Measurements from ENCODE around the gene MYL7. TPM values are rescaled to one million over a fixed set of nuclear protein-coding genes. Genes with fewer than 3 reads are reported as not detected.
A peak's percentile ranks its signal among the peaks of the same experiment; 100 is the strongest.

Gene MYL7
- total RNA-seq, 1 donor from 2014 or later: 1.2 TPM

DNA sequence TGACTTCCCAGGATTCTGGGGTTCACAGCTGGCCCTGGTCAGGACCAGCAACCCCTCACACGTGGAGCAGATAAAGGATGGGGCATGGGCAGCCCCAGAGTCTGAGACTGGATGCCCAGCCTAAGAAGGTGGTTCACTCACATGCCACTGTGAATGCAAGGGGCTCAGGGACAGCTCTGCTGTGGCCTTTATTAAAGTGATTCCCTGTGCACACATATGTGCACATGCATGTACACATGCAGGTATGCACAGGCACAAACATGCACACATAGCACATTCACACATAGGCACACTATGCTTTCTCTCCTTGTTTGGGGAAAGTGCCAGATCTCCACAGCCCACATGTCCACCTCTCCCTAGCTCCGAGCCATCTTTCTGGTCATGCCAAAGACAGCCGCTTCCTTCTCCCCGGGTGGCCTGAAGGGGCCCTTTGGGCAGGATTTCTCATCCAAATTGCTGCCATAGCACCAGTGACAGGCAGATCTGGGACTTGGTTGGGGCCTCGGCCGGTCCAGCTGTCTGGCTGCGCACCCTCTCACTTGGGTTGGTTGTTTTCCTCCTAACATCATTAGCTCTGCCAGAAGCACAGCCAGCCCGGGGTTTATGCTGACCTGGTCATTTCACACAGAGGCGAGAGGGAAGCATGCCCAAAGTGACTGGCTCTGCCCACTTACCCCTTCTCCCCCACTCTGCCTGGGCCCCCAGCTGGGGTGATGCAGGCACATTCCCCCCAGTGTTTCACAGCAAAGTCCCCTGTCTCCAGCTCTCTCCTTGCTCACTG, 46.7 kb upstream of the MYL7 start:
- Histone ChIP-seq H3K4me3 (ENCODE audit: low read depth, low read length) (no peak overlapping the region), H3K36me3 (ENCODE audit: control insufficient read depth, insufficient read depth, low read length) (no peaks in the 10 kb centered on the region), H3K27me3 (ENCODE audit: control insufficient read depth, insufficient read depth, low read length) (no peaks in the 10 kb centered on the region)
- TF ChIP-seq, protein P1, sequence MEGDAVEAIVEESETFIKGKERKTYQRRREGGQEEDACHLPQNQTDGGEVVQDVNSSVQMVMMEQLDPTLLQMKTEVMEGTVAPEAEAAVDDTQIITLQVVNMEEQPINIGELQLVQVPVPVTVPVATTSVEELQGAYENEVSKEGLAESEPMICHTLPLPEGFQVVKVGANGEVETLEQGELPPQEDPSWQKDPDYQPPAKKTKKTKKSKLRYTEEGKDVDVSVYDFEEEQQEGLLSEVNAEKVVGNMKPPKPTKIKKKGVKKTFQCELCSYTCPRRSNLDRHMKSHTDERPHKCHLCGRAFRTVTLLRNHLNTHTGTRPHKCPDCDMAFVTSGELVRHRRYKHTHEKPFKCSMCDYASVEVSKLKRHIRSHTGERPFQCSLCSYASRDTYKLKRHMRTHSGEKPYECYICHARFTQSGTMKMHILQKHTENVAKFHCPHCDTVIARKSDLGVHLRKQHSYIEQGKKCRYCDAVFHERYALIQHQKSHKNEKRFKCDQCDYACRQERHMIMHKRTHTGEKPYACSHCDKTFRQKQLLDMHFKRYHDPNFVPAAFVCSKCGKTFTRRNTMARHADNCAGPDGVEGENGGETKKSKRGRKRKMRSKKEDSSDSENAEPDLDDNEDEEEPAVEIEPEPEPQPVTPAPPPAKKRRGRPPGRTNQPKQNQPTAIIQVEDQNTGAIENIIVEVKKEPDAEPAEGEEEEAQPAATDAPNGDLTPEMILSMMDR (IDR thresholded peaks at IDR 0.05; ENCODE audit: insufficient read depth, low read length, poor library complexity, severe bottlenecking): no peak
- DNase-seq (ENCODE audit: low read depth): no peak

DNA sequence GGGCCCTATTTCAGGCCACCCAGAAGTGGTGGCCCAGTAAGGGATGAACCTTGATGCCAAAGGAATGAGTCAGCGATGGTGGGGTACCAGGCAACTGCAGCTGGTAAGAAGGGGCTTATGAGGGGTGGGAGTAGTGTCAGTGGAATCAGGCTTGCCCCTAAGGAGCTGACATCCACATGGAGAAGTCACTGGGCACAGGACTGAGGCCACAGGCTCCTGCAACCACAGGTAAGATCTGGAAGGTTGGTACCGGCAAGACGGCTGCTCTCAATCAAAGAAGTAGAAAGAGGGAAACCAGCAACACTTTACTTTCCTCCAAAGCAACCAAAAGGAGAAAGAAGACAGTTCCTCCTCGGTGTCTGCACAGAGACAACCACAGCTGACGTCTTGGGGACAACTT, 45.6 kb upstream of the MYL7 start:
- no peaks in the 10 kb centered on the region for H3K36me3 ChIP-seq (ENCODE audit: control insufficient read depth, insufficient read depth, low read length)
- H3K4me3 ChIP-seq (ENCODE audit: low read depth, low read length): no peak overlapping the region
- TF ChIP-seq, protein P1 (IDR thresholded peaks at IDR 0.05; ENCODE audit: insufficient read depth, low read length, poor library complexity, severe bottlenecking): no peak

DNA sequence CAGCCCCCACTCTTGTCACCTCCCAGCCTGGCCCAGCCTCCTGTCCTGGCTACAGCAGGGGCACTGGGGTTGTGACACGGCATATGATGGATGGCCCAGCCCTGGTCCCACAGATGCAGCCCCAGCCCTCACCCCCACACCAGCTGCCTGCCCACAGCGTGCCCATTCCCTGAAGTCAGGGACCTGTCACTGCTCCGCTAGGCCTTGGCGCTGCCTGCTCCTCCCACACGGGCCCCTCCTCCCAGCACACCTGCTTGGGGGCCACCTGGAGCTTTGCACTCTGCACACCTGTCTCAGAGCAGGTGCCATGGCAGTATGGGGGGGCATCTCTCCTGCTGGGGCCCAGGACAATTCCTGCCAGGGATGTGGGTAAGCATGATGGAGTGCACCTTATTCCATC, 44.6 kb upstream of the MYL7 start:
- TF ChIP-seq, protein P1 (IDR thresholded peaks at IDR 0.05; ENCODE audit: insufficient read depth, low read length, poor library complexity, severe bottlenecking): no peak
- Histone ChIP-seq H3K27me3 (ENCODE audit: control insufficient read depth, insufficient read depth, low read length) (no peaks in the 10 kb centered on the region), H3K4me3 (ENCODE audit: low read depth, low read length) (no peak overlapping the region), H3K36me3 (ENCODE audit: control insufficient read depth, insufficient read depth, low read length) (no peaks in the 10 kb centered on the region)
- DNase-seq (ENCODE audit: low read depth): no peak

More for the DNA sequence above, 45.6 kb upstream of the MYL7 start:
- H3K27me3 ChIP-seq (ENCODE audit: control insufficient read depth, insufficient read depth, low read length): no peaks in the 10 kb centered on the region
- no peak for DNase-seq (ENCODE audit: low read depth)

DNA sequence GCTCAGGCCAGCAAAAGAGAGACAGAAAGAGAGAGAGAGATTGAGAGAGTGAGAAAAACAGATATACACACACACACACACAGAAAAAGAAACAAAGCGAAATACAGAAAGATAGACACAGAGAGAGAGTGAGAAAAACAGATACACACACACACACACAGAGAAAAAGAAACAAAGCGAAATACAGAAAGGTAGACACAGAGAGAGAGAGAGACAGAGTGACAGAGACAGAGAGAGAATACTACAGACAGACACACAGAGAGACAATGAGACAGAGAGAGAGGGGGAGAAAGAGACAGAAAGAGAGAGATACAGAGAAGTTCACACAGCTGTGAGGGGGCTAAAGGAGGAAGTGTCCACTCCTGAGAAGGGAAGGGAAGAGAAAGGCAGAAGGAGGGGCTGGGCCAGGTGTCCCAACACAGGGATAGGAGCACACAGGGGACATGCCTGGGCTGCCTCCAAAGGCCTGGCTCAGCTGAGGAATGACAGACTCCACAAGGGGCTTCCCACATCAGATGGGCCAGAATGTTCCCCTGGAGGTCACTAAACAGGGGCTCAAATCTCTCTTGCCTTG, 43.8 kb upstream of the MYL7 start:
- Histone ChIP-seq H3K36me3 (ENCODE audit: control insufficient read depth, insufficient read depth, low read length) (no peaks in the 10 kb centered on the region), H3K4me3 (ENCODE audit: low read depth, low read length) (no peak overlapping the region), H3K27me3 (ENCODE audit: control insufficient read depth, insufficient read depth, low read length) (no peaks in the 10 kb centered on the region)
- TF ChIP-seq, protein P1 (IDR thresholded peaks at IDR 0.05; ENCODE audit: insufficient read depth, low read length, poor library complexity, severe bottlenecking): no peak
- DNase-seq (ENCODE audit: low read depth): no peak

DNA sequence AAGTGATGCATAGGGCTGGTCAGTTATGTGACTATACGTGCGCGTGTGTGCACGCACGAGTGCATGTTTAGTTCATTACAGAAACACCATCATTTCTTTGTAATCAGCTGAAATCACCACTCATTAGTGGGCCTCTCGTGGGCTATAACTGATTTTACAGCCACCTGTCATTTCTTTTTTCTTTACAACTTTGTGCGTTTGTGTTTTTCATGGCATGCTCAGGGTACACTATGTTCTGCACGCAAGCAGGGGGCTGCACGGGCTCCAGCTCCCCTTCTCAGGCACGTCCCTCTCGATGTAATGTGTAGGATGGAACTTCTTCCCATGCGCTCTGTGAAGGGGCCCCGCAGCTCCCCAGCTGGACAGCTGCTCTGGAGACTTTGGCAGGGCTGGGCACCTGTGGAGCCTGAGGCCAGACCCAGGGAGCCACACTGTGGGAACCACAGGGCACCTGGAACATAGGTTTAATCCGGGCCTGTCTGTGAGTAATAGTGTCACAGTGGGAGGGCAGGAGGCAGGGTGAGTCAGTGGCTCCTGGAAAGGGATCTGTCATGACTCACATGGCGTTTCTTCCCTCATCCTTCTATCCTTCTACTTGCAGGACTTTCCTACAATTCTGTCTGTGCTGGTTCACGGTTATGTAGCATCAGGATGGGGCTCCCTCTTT, 43.2 kb upstream of the MYL7 start:
- H3K27me3 ChIP-seq (ENCODE audit: control insufficient read depth, insufficient read depth, low read length): no peaks in the 10 kb centered on the region
- no peak overlapping the region for H3K4me3 ChIP-seq (ENCODE audit: low read depth, low read length)
- TF ChIP-seq, protein P1 (IDR thresholded peaks at IDR 0.05; ENCODE audit: insufficient read depth, low read length, poor library complexity, severe bottlenecking): no peak
- DNase-seq (ENCODE audit: low read depth): peak; percentile 89
- no peaks in the 10 kb centered on the region for H3K36me3 ChIP-seq (ENCODE audit: control insufficient read depth, insufficient read depth, low read length)
